Prostate gland (tissue), 2 donors: ENCODE measurements around the gene CIRBP.

Source experiments
- CTCF ChIP-seq, 4 experiments: fragments of 200-600 bp in 2 of 4; fragments of 450-650 bp in 2 of 4; sonication (generic) in 2 of 4; IDR thresholded peaks; 1 replicate in 3 of 4; 2 replicates in 1 of 4; pipeline ENCODE4 v1.5.1; 2016 to 2019; ENCODE audit warnings: antibody characterized with exemption in 4 of 4, mild to moderate bottlenecking in 2 of 4, moderate library complexity in 2 of 4
- POLR2A ChIP-seq: fragments of 450-650 bp; IDR thresholded peaks from one replicate; pipeline ENCODE4 v1.6.1; 2016; ENCODE audit warnings: antibody characterized with exemption, mild to moderate bottlenecking
- POLR2AphosphoS5 ChIP-seq: sonication (generic); formaldehyde crosslinking; IDR thresholded peaks from one replicate; pipeline ENCODE4 v1.6.1; 2017; ENCODE audit warnings: antibody characterized with exemption

DNA sequence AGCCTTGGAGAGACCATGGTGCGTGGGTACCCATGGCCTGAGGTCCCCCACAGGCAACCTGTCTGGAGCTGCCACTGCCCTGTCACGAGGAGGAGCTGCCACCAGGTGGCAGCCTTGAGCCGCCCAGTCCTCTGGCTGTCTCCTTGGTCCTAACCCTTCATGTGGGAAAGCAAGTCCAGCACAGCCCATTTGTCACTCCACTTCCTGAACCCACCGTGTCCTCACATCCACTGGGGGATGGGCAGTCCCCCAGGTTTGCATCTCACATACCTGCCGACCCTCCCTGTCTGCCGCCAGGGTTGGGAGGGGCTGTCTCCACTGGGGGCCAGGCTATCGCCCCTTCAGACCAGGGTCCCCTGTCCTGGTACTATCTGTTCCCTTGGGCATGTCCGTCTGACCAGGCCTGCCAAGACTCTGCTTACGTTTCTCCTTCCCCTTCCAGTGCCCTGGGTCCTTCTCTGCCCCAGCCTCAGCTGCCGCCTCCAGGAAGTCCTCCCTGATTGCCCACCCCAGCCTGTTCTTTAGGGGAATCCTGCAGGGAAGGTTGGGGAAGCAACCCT, 10.7 kb downstream of the CIRBP start:
- TF ChIP-seq CTCF (IDR thresholded peaks at IDR 0.05) (peak; percentile 88 to 97 (median 94)), POLR2A (no peak), POLR2AphosphoS5 (peak; percentile 48)
